GM12878 (cell line): ENCODE results near the gene RAN.

ENCODE experiments used
- CHD2 ChIP-seq: IDR thresholded peaks from 2 replicates; pipeline ENCODE4 v1.6.1; 2011; ENCODE audit warnings: low read depth, low read length, improper control_type of control experiment, borderline replicate concordance
- GABPA ChIP-seq: IDR thresholded peaks from 2 replicates; pipeline ENCODE4 v1.6.1; 2014; ENCODE audit warnings: antibody characterized with exemption, low read depth, mild to moderate bottlenecking, inconsistent platforms
- MYC ChIP-seq: IDR thresholded peaks from 2 replicates; pipeline ENCODE4 v1.6.1; 2011; ENCODE audit warnings: mild to moderate bottlenecking, low read length, moderate library complexity, inconsistent platforms; ENCODE audit not compliant: insufficient read depth, insufficient replicate concordance, insufficient read length, severe bottlenecking
- POLR2A ChIP-seq: IDR thresholded peaks from 2 replicates; pipeline ENCODE4 v1.6.1; 2011; ENCODE audit warnings: low read depth, mild to moderate bottlenecking, low read length
- TAF1 ChIP-seq: IDR thresholded peaks from 2 replicates; pipeline ENCODE4 v1.6.1; 2011; ENCODE audit warnings: mild to moderate bottlenecking, low read depth, low read length, borderline replicate concordance
- TF ChIP-seq, protein P1 (sequence below), 3 experiments: IDR thresholded peaks in 2 of 3; conservative IDR thresholded peaks in 1 of 3; 2 replicates each; pipeline ENCODE4 v1.5.1; 2011; ENCODE audit warnings: low read depth in 3 of 3, low read length in 3 of 3, mild to moderate bottlenecking in 3 of 3, control low read depth in 2 of 3, moderate library complexity in 2 of 3, inconsistent platforms in 1 of 3, mixed read lengths in 1 of 3; ENCODE audit not compliant: control insufficient read depth in 2 of 3, insufficient read depth in 1 of 3; ENCODE audit errors: extremely low read depth in 1 of 3
- TF ChIP-seq, protein P2 (sequence below): IDR thresholded peaks from 2 replicates; pipeline ENCODE4 v1.6.1; 2012; ENCODE audit warnings: mild to moderate bottlenecking, low read depth, low read length
- TF ChIP-seq, protein P3 (sequence below): fragments of 450-650 bp; IDR thresholded peaks from 2 replicates; pipeline ENCODE4 v1.6.1; 2016; ENCODE audit warnings: mild to moderate bottlenecking, moderate library complexity, borderline replicate concordance

DNA sequence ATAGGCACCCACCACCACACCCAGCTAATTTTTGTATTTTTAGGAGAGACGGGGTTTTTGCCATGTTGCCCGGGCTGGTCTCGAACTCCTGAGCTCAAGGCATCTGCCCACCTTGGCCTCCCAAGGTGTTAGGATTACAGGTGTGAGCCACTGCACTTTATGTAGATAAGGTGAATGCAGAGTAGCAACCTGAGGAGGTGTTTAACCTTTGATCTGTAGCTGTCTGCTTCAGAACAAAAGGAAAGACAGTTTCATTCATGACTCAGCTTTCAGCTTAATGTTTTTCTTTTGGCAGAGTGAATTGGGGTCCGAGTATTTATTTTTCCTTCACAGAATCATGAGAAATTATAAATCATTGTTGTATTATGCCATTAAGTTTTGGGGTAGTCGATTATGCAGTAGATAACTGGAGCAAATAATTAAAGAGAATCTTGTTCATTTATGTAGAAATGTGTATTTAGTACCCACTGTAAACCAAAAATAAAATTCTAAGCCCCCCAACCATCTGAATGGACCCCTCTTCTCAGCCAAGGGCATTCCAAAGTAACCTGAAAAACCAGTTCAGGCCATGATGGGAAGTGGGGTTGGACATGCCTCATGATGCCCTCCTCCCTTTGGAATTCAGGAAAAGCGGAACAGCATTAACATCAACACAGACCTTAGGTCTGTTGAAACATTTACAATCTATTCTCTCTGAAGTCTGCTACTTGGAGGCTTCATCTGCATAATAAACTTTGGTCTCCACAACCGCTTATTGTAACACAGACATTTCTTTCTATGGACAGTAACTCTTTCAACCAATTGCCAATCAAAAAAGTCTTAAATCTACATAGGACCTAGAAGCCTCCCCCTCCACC, 22.1 kb upstream of the RAN start:
- TF ChIP-seq, protein P1, sequence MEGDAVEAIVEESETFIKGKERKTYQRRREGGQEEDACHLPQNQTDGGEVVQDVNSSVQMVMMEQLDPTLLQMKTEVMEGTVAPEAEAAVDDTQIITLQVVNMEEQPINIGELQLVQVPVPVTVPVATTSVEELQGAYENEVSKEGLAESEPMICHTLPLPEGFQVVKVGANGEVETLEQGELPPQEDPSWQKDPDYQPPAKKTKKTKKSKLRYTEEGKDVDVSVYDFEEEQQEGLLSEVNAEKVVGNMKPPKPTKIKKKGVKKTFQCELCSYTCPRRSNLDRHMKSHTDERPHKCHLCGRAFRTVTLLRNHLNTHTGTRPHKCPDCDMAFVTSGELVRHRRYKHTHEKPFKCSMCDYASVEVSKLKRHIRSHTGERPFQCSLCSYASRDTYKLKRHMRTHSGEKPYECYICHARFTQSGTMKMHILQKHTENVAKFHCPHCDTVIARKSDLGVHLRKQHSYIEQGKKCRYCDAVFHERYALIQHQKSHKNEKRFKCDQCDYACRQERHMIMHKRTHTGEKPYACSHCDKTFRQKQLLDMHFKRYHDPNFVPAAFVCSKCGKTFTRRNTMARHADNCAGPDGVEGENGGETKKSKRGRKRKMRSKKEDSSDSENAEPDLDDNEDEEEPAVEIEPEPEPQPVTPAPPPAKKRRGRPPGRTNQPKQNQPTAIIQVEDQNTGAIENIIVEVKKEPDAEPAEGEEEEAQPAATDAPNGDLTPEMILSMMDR (IDR thresholded peaks at IDR 0.05 in 2 of 3, conservative IDR thresholded peaks at IDR 0.05 in 1 of 3; ENCODE audit: control insufficient read depth in 2 of 3, extremely low read depth in 1 of 3, insufficient read depth in 1 of 3, low read depth in 3 of 3, low read length in 3 of 3) = no peak
- no peak for TF ChIP-seq CHD2
- TF ChIP-seq, protein P2, sequence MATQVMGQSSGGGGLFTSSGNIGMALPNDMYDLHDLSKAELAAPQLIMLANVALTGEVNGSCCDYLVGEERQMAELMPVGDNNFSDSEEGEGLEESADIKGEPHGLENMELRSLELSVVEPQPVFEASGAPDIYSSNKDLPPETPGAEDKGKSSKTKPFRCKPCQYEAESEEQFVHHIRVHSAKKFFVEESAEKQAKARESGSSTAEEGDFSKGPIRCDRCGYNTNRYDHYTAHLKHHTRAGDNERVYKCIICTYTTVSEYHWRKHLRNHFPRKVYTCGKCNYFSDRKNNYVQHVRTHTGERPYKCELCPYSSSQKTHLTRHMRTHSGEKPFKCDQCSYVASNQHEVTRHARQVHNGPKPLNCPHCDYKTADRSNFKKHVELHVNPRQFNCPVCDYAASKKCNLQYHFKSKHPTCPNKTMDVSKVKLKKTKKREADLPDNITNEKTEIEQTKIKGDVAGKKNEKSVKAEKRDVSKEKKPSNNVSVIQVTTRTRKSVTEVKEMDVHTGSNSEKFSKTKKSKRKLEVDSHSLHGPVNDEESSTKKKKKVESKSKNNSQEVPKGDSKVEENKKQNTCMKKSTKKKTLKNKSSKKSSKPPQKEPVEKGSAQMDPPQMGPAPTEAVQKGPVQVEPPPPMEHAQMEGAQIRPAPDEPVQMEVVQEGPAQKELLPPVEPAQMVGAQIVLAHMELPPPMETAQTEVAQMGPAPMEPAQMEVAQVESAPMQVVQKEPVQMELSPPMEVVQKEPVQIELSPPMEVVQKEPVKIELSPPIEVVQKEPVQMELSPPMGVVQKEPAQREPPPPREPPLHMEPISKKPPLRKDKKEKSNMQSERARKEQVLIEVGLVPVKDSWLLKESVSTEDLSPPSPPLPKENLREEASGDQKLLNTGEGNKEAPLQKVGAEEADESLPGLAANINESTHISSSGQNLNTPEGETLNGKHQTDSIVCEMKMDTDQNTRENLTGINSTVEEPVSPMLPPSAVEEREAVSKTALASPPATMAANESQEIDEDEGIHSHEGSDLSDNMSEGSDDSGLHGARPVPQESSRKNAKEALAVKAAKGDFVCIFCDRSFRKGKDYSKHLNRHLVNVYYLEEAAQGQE = no peak
- TF ChIP-seq TAF1 = no peak
- no peak for TF ChIP-seq MYC
- no peak for TF ChIP-seq POLR2A
- TF ChIP-seq GABPA = no peak
- TF ChIP-seq, protein P3, sequence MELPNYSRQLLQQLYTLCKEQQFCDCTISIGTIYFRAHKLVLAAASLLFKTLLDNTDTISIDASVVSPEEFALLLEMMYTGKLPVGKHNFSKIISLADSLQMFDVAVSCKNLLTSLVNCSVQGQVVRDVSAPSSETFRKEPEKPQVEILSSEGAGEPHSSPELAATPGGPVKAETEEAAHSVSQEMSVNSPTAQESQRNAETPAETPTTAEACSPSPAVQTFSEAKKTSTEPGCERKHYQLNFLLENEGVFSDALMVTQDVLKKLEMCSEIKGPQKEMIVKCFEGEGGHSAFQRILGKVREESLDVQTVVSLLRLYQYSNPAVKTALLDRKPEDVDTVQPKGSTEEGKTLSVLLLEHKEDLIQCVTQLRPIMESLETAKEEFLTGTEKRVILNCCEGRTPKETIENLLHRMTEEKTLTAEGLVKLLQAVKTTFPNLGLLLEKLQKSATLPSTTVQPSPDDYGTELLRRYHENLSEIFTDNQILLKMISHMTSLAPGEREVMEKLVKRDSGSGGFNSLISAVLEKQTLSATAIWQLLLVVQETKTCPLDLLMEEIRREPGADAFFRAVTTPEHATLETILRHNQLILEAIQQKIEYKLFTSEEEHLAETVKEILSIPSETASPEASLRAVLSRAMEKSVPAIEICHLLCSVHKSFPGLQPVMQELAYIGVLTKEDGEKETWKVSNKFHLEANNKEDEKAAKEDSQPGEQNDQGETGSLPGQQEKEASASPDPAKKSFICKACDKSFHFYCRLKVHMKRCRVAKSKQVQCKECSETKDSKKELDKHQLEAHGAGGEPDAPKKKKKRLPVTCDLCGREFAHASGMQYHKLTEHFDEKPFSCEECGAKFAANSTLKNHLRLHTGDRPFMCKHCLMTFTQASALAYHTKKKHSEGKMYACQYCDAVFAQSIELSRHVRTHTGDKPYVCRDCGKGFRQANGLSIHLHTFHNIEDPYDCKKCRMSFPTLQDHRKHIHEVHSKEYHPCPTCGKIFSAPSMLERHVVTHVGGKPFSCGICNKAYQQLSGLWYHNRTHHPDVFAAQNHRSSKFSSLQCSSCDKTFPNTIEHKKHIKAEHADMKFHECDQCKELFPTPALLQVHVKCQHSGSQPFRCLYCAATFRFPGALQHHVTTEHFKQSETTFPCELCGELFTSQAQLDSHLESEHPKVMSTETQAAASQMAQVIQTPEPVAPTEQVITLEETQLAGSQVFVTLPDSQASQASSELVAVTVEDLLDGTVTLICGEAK = no peak
